LNCAP (cell line): ENCODE data around the gene PLXND1.

Source experiments
- TF ChIP-seq, protein P1 (sequence below): fragments of 450-650 bp; IDR thresholded peaks from 2 replicates; pipeline ENCODE4 v1.5.1; 2017; ENCODE audit warnings: mild to moderate bottlenecking

PLXND1 gene

DNA sequence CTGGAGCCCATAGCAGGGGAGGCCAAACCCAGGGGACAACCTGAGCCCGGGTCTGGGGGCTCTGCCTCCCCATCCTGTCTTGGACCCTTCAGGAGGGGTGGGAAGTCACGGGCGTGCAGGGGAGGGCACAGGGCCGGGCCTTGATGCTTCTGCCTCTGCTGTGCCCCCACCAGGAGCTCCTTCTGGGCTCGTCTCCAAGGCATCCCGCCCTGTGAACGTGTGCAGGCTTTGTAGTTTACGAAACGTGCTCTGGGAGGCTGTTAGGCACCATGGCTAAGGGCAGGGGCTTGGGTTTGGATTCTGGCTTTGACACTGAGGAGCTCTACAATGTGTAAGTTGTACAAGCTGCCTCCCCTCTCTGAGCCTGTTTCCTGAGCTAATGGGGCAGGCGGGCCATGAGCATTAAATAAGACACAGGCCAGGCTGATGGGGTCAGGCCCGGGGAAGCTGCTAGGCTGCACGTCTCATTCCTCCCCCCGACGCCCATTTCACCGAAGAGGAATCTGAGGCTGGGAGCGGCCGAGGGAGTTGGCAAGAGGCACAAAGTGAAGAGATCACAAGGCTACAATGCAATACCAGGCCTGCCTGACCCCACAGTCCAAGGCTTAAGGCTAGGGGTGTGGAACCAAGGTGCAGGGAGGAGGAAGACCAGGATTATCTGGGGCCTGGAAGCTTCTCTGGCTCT is 19.6 kb downstream of the PLXND1 start:
- TF ChIP-seq, protein P1, sequence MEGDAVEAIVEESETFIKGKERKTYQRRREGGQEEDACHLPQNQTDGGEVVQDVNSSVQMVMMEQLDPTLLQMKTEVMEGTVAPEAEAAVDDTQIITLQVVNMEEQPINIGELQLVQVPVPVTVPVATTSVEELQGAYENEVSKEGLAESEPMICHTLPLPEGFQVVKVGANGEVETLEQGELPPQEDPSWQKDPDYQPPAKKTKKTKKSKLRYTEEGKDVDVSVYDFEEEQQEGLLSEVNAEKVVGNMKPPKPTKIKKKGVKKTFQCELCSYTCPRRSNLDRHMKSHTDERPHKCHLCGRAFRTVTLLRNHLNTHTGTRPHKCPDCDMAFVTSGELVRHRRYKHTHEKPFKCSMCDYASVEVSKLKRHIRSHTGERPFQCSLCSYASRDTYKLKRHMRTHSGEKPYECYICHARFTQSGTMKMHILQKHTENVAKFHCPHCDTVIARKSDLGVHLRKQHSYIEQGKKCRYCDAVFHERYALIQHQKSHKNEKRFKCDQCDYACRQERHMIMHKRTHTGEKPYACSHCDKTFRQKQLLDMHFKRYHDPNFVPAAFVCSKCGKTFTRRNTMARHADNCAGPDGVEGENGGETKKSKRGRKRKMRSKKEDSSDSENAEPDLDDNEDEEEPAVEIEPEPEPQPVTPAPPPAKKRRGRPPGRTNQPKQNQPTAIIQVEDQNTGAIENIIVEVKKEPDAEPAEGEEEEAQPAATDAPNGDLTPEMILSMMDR, result no peak

DNA sequence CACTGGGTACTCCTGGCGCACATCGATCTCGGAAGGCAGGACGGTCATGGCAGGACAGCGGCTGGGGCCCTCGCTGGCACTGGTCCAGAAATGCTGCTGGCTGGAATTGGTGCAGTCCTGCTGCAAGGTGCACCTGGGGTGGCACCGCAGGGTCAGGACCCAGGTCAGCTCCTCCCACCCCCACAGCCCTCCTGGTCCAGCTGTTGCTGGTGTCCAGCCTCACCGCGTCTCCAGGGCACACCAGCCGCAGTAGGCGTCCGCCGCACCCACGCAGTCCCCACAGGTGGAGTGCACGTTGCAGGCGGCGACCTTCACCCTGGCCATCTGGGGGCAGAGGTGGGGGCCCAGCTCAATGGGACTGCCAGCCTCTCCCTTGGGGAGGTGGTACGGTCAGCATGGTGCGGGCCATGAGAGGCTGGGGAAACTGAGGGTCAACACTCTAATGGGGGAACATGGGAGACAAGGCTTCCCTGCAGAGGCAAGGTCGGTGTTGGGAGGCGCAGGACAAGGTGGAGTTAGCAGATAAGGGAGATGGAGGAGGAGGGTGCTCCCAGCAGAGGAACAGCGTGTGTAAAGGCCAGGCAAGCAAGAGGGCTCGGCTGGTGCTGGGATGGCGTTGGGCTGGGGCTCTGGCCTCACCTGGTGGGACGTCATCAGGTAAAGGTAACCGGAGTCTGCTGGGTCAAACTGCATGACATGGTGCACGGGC is 20.4 kb downstream of the PLXND1 start:
- TF ChIP-seq, protein P1, result no peak

DNA sequence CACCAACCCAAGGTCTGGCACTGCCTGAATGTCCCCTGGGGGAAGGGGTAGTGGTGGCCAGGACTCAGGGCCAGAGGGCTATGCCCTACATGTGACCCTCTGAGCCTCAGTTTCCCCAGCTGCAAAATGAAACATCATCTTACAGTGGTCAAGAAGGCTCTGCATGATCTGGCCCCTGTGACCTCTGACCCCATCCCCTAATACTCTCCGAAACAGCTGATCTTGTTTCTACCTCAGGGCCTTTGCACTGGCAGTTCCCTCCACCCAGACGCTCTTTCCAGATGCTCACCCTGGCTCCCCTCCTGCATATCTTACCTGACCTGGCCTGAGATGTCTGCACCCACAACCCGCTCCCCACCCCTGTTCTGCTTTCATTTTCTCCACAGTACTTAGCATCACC is 21.8 kb downstream of the PLXND1 start:
- TF ChIP-seq, protein P1, result no peak

DNA sequence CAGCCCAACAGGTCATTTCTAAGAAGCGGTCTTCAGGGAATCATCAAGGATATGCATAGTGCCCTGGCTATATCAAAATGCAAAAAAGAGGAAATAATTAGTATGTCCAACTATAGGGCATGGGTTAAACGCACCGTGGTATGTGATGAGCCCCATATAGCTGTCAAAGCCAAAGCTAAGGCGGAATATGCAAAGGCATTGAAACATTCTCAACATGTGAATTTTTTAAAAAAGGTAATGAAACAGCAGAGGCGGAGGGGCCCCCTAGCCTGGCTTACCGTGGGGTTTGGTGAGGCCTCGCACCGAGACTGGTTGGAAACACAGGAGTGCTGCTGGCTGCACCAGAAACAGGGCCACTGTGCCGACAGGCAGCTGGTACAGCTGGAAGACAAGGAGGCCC is 23.2 kb downstream of the PLXND1 start:
- TF ChIP-seq, protein P1, result no peak

DNA sequence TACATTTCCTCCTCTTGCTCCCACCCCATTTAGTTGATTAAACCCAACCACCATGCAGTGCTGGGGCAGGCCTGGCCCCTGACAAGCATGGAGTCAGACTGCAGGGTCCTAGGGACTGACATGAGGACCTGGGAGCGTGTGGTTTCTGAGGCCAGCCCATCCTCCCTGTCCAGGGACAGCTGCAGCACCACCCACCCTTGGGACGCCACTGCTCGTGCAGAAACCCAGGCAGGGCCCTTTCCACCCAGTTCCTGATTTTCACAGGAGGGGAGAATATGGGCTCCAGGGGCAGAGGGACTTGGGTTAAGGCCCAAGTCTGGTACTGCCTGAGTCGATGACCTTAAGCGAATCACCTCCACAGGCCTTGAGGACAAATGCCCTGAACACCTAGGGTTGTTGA is 23.7 kb downstream of the PLXND1 start:
- TF ChIP-seq, protein P1, result no peak

DNA sequence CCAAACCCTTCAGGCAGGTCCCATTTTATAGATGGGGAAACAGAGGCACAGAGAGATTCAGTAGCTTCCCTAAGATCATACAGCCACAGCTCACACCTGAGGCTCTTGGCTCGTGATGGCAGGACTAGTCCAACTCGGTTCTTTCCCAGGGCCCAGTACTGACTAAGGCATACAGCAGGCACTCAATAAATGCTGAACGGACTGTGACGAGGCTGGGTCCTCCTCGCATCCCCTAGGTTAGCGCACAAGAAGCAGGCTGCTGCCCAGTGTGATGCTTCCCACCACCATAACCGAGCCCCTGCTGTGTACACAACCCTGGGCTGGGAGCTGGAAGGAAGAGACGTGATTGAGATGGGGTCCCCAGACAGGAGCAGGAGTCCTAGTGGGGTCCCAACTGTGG is 24.9 kb downstream of the PLXND1 start:
- TF ChIP-seq, protein P1, result no peak

DNA sequence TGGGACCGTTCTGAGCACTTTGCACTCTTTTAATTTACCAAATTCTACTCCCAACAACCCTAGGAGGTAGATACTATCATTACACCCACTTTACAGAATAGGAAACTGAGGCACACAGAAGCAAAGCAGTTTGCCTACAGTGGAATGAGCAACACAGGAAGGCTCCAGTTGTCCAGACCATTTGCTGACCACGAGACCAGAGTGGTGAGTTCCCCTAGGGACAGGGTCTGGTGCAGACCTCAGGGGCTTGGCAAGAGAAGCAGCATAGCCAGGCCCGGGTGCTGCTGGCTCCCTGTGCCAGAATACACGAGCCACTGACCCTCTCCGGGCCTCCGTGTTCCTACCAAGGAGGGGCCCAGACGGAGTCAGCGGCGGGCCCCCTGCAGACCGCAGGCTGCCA is 26.5 kb downstream of the PLXND1 start:
- TF ChIP-seq, protein P1, result no peak
